Chondrocyte (in vitro differentiated cells): Measurements from ENCODE around the gene CD99. TPM values are rescaled to one million over a fixed set of nuclear protein-coding genes. Genes with fewer than 3 reads are reported as not detected.
"Not testable (repeated sequence)": the region's sequence is repeated elsewhere in the genome, so short reads cannot be mapped to it uniquely, and the experiment has no call there.

ENCODE experiments used
- DNase-seq: peaks from one replicate; pipeline ENCODE4 v3.0.0; 2021; ENCODE audit warnings: mixed read lengths, low spot score
- H3K27ac Mint-ChIP-seq: one replicate; pipeline ENCODE4 v1.8.0; 2021; ENCODE audit warnings: mild to moderate bottlenecking, moderate library complexity, mixed read lengths; ENCODE audit not compliant: unreplicated experiment
- H3K27me3 Mint-ChIP-seq: 2 replicates; pipeline ENCODE4 v1.8.0; 2021; ENCODE audit warnings: low read depth, mixed read lengths
- H3K36me3 Mint-ChIP-seq: 2 replicates; pipeline ENCODE4 v1.8.0; 2021; ENCODE audit warnings: low read depth, mixed read lengths
- H3K4me1 Mint-ChIP-seq: 2 replicates; pipeline ENCODE4 v1.8.0; 2021; ENCODE audit warnings: low read depth, mild to moderate bottlenecking, mixed read lengths
- H3K4me3 Mint-ChIP-seq: one replicate; pipeline ENCODE4 v1.8.0; 2021; ENCODE audit warnings: mild to moderate bottlenecking, moderate library complexity, mixed read lengths; ENCODE audit not compliant: unreplicated experiment
- H3K9me3 Mint-ChIP-seq: 2 replicates; pipeline ENCODE4 v1.8.0; 2021; ENCODE audit warnings: low read depth, mixed read lengths
- CTCF ChIP-seq: fragments of 200-600 bp; sonication (generic); IDR thresholded peaks from 2 replicates; pipeline ENCODE4 v1.5.0; 2021; ENCODE audit warnings: antibody characterized with exemption, mild to moderate bottlenecking, moderate library complexity
- total RNA-seq: library from RNA; stranded (reverse); gene quantifications from 3 replicates; pipeline ENCODE4 v1.2.1, GENCODE V29; 2021

The CD99 gene
- total RNA-seq, 1 donor from 2014 or later: 570 TPM

- H3K27ac Mint-ChIP-seq: no peak overlapping the region
- no peak overlapping the region for H3K4me3 Mint-ChIP-seq
- H3K27me3 Mint-ChIP-seq: no peaks in the 10 kb centered on the region
- H3K36me3 Mint-ChIP-seq: no peaks in the 10 kb centered on the region
- TF ChIP-seq CTCF: no peak
- no peak for DNase-seq
- no peaks in the 10 kb centered on the region for H3K4me1 Mint-ChIP-seq
- no peaks in the 10 kb centered on the region for H3K9me3 Mint-ChIP-seq
Observed at GRCh38 chrX:2765549-2765830, 74.4 kb downstream of the CD99 start.

DNA sequence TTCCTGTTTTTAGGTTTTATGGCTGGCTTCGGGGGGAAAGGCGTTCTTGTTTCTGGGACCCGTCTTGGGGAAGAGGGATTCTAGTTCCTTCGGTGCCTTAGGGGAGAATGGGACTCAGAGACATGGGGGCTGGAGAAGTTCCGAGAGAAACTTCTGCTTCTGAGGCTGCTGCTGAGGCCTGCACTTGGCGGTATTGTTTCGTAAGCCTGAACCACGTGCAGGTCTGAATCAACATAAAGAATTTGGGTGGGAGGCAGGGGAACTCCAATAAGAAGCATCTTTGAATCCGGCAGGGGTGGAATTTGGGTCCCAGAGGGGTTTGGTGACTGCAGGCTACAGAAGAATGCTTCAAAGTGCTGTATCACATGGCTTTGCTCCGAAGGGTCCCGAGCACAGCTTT lies 75.8 kb downstream of the CD99 start:
- DNase-seq: no peak
- Mint-ChIP-seq H3K27me3 (peaks cover 4% of the 10 kb centered on the region), H3K4me1 (no peaks in the 10 kb centered on the region), H3K4me3 (no peak overlapping the region), H3K27ac (no peak overlapping the region), H3K9me3 (no peaks in the 10 kb centered on the region), H3K36me3 (no peaks in the 10 kb centered on the region)
- no peak for TF ChIP-seq CTCF

DNA sequence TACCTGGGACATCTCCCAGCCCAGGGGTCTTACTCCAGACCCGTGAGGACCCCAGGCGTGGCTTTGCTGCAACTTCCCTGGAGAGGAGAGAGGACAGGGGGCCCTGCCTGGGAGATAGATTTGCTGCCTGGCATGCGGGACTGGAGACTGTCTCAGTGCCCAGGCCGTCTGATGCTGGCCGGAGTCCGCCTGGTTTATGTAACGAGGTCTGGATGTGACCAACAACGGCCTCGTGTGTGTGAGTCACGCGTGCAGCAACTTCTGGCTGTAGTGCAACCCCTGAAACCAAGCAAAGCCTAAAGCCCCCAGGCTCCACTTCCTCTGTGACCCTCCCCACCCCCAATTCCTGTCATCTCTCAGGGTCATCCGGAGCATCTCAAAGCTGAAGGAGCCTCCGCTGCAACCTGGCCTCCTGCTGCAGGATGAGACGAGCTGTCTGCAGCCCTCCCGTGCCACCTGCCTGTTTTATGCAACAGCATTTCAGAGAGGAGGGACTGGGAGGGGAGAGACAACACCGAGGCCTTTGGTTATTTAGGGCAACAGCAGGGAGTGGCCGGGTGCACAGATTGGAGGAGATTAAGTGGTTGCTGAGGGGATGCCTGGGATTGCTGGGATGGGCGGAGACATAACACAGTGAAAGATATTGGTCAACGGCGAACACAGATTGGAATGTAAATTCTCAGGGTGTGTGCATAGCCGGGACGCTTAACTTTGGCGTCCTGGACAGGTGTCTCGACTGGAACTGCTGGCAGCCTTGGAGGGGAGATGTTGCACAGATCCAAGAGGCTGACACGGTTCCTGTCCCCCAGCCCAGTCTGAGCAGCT lies 76.7 kb downstream of the CD99 start:
- Mint-ChIP-seq H3K27me3 (peaks cover 7% of the 10 kb centered on the region), H3K4me3 (no peak overlapping the region), H3K27ac (no peak overlapping the region), H3K9me3 (no peaks in the 10 kb centered on the region), H3K4me1 (no peaks in the 10 kb centered on the region), H3K36me3 (no peaks in the 10 kb centered on the region)
- no peak for TF ChIP-seq CTCF
- DNase-seq: no peak

DNA sequence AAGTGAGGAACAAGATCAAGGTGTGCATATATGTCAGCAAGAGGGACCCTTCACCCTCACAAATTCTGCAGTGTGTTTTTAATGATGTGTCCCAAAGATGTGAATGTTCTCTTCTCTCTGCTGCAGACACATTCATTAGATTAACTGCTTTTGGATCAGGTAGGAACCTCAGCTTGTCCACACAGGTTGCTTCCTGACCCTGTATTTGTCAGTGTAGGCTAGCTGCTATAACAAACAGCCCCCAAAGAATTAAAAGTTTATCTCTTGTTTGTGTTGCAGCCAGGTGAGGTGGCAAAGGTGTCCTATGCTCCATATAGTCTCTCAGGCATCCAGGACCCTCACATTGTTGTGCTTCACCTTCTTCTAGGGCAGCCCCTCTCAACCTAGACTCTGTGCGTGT lies 78.5 kb downstream of the CD99 start:
- H3K4me1 Mint-ChIP-seq: no peaks in the 10 kb centered on the region
- no peak for DNase-seq
- H3K4me3 Mint-ChIP-seq: no peak overlapping the region
- peaks cover 16% of the 10 kb centered on the region for H3K27me3 Mint-ChIP-seq
- TF ChIP-seq CTCF: no peak
- H3K27ac Mint-ChIP-seq: no peak overlapping the region
- H3K36me3 Mint-ChIP-seq: no peaks in the 10 kb centered on the region
- peaks cover 6% of the 10 kb centered on the region for H3K9me3 Mint-ChIP-seq

GRCh38 chrX:2773166-2774055 lies 82.3 kb downstream of the CD99 start:
- peaks cover 13% of the 10 kb centered on the region for H3K9me3 Mint-ChIP-seq
- DNase-seq, H3K27ac Mint-ChIP-seq, H3K36me3 Mint-ChIP-seq, H3K4me3 Mint-ChIP-seq, H3K4me1 Mint-ChIP-seq: not testable (repeated sequence)
- H3K27me3 Mint-ChIP-seq: peaks cover 17% of the 10 kb centered on the region
